Left lung (tissue), 10 donors: ENCODE data around the gene LINC00632. TPM values are rescaled to one million over a fixed set of nuclear protein-coding genes. Genes with fewer than 3 reads are reported as not detected.
A peak's percentile ranks its signal among the peaks of the same experiment; 100 is the strongest.

Experiments used
- ATAC-seq: fragments of 200-7000 bp; cut with Tn5 transposase; one replicate; pipeline ENCODE4 v1.9.1; 2020; ENCODE audit warnings: moderate library complexity
- DNase-seq, 4 donors: peaks; one replicate each; pipeline ENCODE4 v3.0.0-alpha.2; 2013 to 2020
- H3K27ac ChIP-seq, 2 donors: fragments of 200-600 bp; sonication (generic) in 1 of 2; one replicate each; pipeline versions ENCODE4 v1.5.0 to v1.8.0; 2020 to 2021
- H3K27me3 ChIP-seq, 2 donors: fragments of 200-600 bp; sonication (generic) in 1 of 2; one replicate each; pipeline versions ENCODE4 v1.5.0 to v1.8.0; 2020 to 2021
- H3K36me3 ChIP-seq, 2 donors: fragments of 200-600 bp; sonication (generic) in 1 of 2; one replicate each; pipeline versions ENCODE4 v1.5.0 to v1.8.0; 2020 to 2021
- H3K4me1 ChIP-seq, 2 donors: fragments of 200-600 bp; one replicate each; pipeline ENCODE4 v1.8.0; 2021
- H3K4me3 ChIP-seq, 2 donors: fragments of 200-600 bp; sonication (generic) in 1 of 2; one replicate each; pipeline versions ENCODE4 v1.5.0 to v1.8.0; 2020 to 2021; ENCODE audit warnings: mild to moderate bottlenecking in 1 of 2
- H3K9me3 ChIP-seq, 2 donors: fragments of 200-600 bp; sonication (generic) in 1 of 2; one replicate each; pipeline versions ENCODE4 v1.5.0 to v1.8.0; 2020 to 2021
- CTCF ChIP-seq, 2 donors: fragments of 200-600 bp; sonication (generic) in 1 of 2; IDR thresholded peaks; one replicate each; pipeline versions ENCODE4 v1.5.0 to v1.8.0; 2021; ENCODE audit warnings: antibody characterized with exemption in 2 of 2
- intact Hi-C, 2 donors: fragments of 100-400 bp; cut with DNase I; formaldehyde crosslinking; loops; one replicate each; pipeline versions ENCODE4 v1.11.2 to v1.14.2; 2022
- polyA plus RNA-seq, 6 donors: library from polyadenylated mRNA; unstranded; fragments of 120-200 nt; gene quantifications; one replicate each; pipeline ENCODE4 v1.2.1, GENCODE V29; 2013; ENCODE audit not compliant: insufficient read length in 6 of 6
- total RNA-seq, 2 donors: library from RNA; stranded (reverse); fragmentation: NEBNext Ultra II Directional; extraction: Animal tissue kit (Norgen Biotek cat#: 25700); gene quantifications; one replicate each; pipeline ENCODE4 v1.2.1, GENCODE V29; 2021
- donor health status: DM: no; HTN: yes; CAD: no.
- donor health status: DM: no; HTN: no; CAD: no.

The LINC00632 gene
- total and polyA plus RNA-seq, 8 donors, result 19.2 to 458 (median 35.4) TPM

GRCh38 chrX:140815868-140816267 is 106.3 kb downstream of the LINC00632 start:
- Histone ChIP-seq H3K4me3 (no peak overlapping the region), H3K4me1 (no peaks in the 10 kb centered on the region), H3K9me3 (peaks cover 0 to 7% of the 10 kb centered on the region in 2 donors), H3K27ac (no peak overlapping the region), H3K27me3 (no peaks in the 10 kb centered on the region), H3K36me3 (no peaks in the 10 kb centered on the region)
- DNase-seq, result peak in 3 of 4 donors; percentile 10 to 35 (median 26)
- TF ChIP-seq CTCF (IDR thresholded peaks at IDR 0.05), result no peak
- ATAC-seq, result peak; percentile 80
- intact Hi-C loops, result no loop called here

GRCh38 chrX:140817943-140818342 is 108.4 kb downstream of the LINC00632 start:
- peak; percentile 30 for ATAC-seq
- peak in 2 of 4 donors; percentile 10 to 27 for DNase-seq

GRCh38 chrX:140821280-140821679 is 111.7 kb downstream of the LINC00632 start:
- Histone ChIP-seq H3K27me3 (no peaks in the 10 kb centered on the region), H3K36me3 (no peaks in the 10 kb centered on the region), H3K4me3 (no peak overlapping the region), H3K9me3 (no peaks in the 10 kb centered on the region), H3K4me1 (no peaks in the 10 kb centered on the region), H3K27ac (no peak overlapping the region)
- intact Hi-C loops, result no loop called here
- ATAC-seq (no peak), DNase-seq (no peak)
- TF ChIP-seq CTCF (IDR thresholded peaks at IDR 0.05), result no peak

More at GRCh38 chrX:140817943-140818342, 108.4 kb downstream of the LINC00632 start:
- Histone ChIP-seq H3K27ac (no peak overlapping the region), H3K9me3 (no peaks in the 10 kb centered on the region), H3K4me1 (no peaks in the 10 kb centered on the region), H3K4me3 (no peak overlapping the region), H3K27me3 (no peaks in the 10 kb centered on the region), H3K36me3 (no peaks in the 10 kb centered on the region)
- intact Hi-C loops, result no loop called here
- TF ChIP-seq CTCF (IDR thresholded peaks at IDR 0.05), result peak in 1 of 2 donors; percentile 54

GRCh38 chrX:140822184-140822583 is 112.6 kb downstream of the LINC00632 start:
- intact Hi-C loops, result no loop called here
- Histone ChIP-seq H3K27ac (no peak overlapping the region), H3K4me1 (no peaks in the 10 kb centered on the region), H3K9me3 (no peaks in the 10 kb centered on the region), H3K27me3 (no peaks in the 10 kb centered on the region), H3K36me3 (no peaks in the 10 kb centered on the region), H3K4me3 (no peak overlapping the region)
- TF ChIP-seq CTCF (IDR thresholded peaks at IDR 0.05), result no peak
- ATAC-seq (no peak), DNase-seq (no peak)

GRCh38 chrX:140822861-140823260 is 113.3 kb downstream of the LINC00632 start:
- DNase-seq (no peak), ATAC-seq (no peak)
- no peak overlapping the region for H3K4me3 ChIP-seq
- H3K27ac ChIP-seq, result no peak overlapping the region
- H3K9me3 ChIP-seq, result no peaks in the 10 kb centered on the region
- intact Hi-C loops, result no loop called here
- H3K4me1 ChIP-seq, result no peaks in the 10 kb centered on the region
- TF ChIP-seq CTCF (IDR thresholded peaks at IDR 0.05), result no peak
- H3K36me3 ChIP-seq, result no peaks in the 10 kb centered on the region
- H3K27me3 ChIP-seq, result no peaks in the 10 kb centered on the region
